ENCODE results near the gene HAPLN2. TPM values are rescaled to one million over a fixed set of nuclear protein-coding genes. Genes with fewer than 3 reads are reported as not detected.
A peak's percentile ranks its signal among the peaks of the same experiment; 100 is the strongest.

Gene HAPLN2
- total RNA-seq, 1 donor from 2014 or later, result not detected

DNA sequence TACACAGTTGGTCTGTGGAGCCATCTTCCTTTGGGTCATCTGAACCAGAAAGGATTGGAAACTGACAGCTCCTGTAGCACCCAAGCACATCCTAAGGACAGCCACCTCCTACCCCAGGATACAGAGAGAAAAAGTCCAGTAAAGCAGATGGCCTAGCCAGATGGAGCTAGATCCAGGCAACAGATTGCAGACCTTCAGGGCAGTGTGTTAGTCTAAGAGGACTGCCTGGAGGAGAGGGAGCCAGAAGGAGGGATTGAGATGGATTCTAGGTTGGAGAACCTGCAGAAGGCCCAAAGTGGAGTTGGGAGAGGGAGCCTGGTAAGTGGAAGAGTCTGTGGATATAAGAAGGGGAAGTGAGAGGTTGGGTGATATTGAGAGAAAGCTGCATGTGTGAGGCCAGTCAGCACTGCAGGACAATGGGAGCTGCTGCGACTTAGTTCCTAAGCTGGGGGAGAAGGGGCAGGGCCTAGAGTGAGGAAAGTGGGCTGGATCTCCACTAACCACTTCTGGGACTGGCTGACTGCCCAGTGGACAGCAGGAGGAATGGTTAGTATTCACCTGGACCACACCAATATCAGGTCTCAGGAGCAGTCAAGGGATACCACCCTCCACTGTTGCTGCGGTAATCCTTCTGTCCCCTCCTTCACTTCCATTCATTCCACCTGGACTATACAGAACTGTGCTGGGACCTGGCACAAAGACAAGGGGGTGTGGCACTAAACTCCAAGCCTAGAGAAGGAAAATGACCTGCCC lies 36.1 kb downstream of the HAPLN2 start:
- peaks cover 43% of the 10 kb centered on the region for H3K27me3 Mint-ChIP-seq (ENCODE audit: insufficient read depth, low read depth)
- Histone ChIP-seq H4K20me1 (ENCODE audit: low read depth) (peaks cover 43% of the 10 kb centered on the region), H3K27me3 (peaks cover 95% of the 10 kb centered on the region), H3K36me3 (no peaks in the 10 kb centered on the region), H3K79me2 (ENCODE audit: low read depth) (no peaks in the 10 kb centered on the region), H3K4me1 (peaks cover 10% of the 10 kb centered on the region), H2AFZ (replicated peaks) (no peak overlapping the region), H3K27ac (no peak overlapping the region), H3F3A (ENCODE audit: low read depth) (peaks cover 1% of the 10 kb centered on the region), H3K9me3 (ENCODE audit: low read depth) (no peaks in the 10 kb centered on the region), H3K4me2 (no peak overlapping the region), H3K9ac (no peak overlapping the region), H3K4me3 (no peak overlapping the region)
- H3K9me3 Mint-ChIP-seq, result no peaks in the 10 kb centered on the region
- no peak overlapping the region for H3K27ac Mint-ChIP-seq
- no peak overlapping the region for H3K4me3 Mint-ChIP-seq
- peaks cover 20% of the 10 kb centered on the region for H3K4me1 Mint-ChIP-seq
- H3K36me3 Mint-ChIP-seq, result no peaks in the 10 kb centered on the region
- no peak for DNase-seq (ENCODE audit: low spot score)
- TF ChIP-seq, protein P1, sequence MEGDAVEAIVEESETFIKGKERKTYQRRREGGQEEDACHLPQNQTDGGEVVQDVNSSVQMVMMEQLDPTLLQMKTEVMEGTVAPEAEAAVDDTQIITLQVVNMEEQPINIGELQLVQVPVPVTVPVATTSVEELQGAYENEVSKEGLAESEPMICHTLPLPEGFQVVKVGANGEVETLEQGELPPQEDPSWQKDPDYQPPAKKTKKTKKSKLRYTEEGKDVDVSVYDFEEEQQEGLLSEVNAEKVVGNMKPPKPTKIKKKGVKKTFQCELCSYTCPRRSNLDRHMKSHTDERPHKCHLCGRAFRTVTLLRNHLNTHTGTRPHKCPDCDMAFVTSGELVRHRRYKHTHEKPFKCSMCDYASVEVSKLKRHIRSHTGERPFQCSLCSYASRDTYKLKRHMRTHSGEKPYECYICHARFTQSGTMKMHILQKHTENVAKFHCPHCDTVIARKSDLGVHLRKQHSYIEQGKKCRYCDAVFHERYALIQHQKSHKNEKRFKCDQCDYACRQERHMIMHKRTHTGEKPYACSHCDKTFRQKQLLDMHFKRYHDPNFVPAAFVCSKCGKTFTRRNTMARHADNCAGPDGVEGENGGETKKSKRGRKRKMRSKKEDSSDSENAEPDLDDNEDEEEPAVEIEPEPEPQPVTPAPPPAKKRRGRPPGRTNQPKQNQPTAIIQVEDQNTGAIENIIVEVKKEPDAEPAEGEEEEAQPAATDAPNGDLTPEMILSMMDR (IDR thresholded peaks at IDR 0.05), result no peak
- no peak for TF ChIP-seq EZH2 (IDR thresholded peaks at IDR 0.05)
- TF ChIP-seq EZH2phosphoT487 (IDR thresholded peaks at IDR 0.05), result no peak

DNA sequence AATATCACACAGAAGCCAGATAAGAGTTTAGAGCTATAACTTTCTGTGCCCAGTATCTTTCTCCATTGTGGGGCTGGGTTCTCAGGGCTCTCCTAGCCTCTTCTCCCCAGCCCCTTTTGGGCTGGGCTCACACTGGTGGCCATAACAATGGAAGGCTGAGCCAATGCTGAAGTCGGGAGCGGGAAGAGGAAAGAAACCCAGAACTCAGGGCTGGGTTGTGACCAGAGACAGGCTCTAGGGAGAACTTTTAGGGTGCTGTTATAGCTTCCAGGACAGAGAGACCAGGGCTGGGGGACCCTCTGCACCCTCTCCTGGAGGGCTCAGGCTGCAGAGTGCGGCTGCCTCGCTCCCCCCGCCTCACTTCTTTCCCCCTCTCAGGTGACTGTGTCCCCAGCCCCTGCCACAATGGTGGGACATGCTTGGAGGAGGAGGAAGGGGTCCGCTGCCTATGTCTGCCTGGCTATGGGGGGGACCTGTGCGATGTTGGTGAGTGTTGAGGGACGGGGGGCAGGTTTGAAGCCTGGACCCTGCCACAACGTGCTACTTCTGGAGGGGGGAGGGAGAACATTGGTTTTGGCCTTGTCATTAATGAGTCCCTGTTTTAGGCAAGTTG lies 36.8 kb downstream of the HAPLN2 start:
- no peaks in the 10 kb centered on the region for H3K9me3 Mint-ChIP-seq
- H3K4me1 Mint-ChIP-seq, result peaks cover 27% of the 10 kb centered on the region
- Histone ChIP-seq H3K9ac (no peak overlapping the region), H3K4me1 (peaks cover 16% of the 10 kb centered on the region), H3K36me3 (no peaks in the 10 kb centered on the region), H3F3A (ENCODE audit: low read depth) (peaks cover 8% of the 10 kb centered on the region), H3K9me3 (ENCODE audit: low read depth) (no peaks in the 10 kb centered on the region), H3K4me2 (no peak overlapping the region), H3K27ac (no peak overlapping the region), H3K27me3 (peaks cover 88% of the 10 kb centered on the region), H4K20me1 (ENCODE audit: low read depth) (peaks cover 38% of the 10 kb centered on the region), H3K4me3 (no peak overlapping the region), H3K79me2 (ENCODE audit: low read depth) (no peaks in the 10 kb centered on the region), H2AFZ (replicated peaks) (no peak overlapping the region)
- TF ChIP-seq EZH2phosphoT487 (IDR thresholded peaks at IDR 0.05) (no peak), EZH2 (IDR thresholded peaks at IDR 0.05) (no peak)
- TF ChIP-seq, protein P1 (IDR thresholded peaks at IDR 0.05), result no peak
- no peak overlapping the region for H3K4me3 Mint-ChIP-seq
- no peaks in the 10 kb centered on the region for H3K36me3 Mint-ChIP-seq
- no peak overlapping the region for H3K27ac Mint-ChIP-seq
- no peak for DNase-seq (ENCODE audit: low spot score)
- H3K27me3 Mint-ChIP-seq (ENCODE audit: insufficient read depth, low read depth), result peaks cover 41% of the 10 kb centered on the region

DNA sequence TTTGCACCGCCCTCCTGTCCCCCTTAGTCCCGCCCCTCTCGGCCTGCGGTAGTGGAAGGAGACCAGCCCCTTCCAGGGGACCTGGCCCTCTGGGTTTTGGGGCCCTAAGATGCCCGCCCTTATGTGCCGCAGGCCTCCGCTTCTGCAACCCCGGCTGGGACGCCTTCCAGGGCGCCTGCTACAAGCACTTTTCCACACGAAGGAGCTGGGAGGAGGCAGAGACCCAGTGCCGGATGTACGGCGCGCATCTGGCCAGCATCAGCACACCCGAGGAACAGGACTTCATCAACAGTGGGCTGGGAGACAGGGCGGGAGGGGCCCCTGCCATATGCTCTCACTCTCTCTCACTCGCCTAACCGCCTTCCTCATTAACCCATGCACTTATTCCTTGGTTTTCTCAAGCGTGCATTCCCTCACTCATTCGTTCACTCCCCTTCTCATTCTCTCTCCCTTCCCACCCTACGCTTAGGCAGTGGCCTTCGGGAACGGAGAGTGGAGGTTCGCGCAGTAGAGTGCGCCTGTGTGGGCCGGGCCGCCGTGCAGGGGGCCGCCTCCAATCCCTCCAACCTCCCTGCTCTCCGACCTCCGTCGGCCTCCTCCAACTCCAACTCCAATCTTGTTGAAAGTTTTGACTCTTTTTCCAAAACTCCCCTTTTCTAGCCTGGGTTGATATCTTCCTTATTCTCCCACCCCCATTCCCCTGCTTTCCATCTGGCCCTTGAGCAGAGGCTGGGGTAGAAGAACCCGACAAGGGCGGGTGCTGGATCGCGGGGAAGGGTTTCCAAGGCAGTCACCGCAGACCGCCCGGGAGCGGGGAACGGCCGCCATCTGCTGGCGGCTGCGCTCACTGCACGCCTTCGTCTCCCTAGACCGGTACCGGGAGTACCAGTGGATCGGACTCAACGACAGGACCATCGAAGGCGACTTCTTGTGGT lies 37.9 kb downstream of the HAPLN2 start:
- peaks cover 27% of the 10 kb centered on the region for H3K4me1 ChIP-seq
- peak; percentile 78 for DNase-seq (ENCODE audit: low spot score)
- H3K27me3 Mint-ChIP-seq (ENCODE audit: insufficient read depth, low read depth), result peaks cover 39% of the 10 kb centered on the region
- H3K4me2 ChIP-seq, result peak overlapping the region; percentile 67
- TF ChIP-seq, protein P1 (IDR thresholded peaks at IDR 0.05), result peak; percentile 97
- TF ChIP-seq EZH2 (IDR thresholded peaks at IDR 0.05) (peak; percentile 95), EZH2phosphoT487 (IDR thresholded peaks at IDR 0.05) (peak; percentile 87)
- H3K36me3 Mint-ChIP-seq, result no peaks in the 10 kb centered on the region
- peaks cover 37% of the 10 kb centered on the region for H3K4me1 Mint-ChIP-seq
- H3K79me2 ChIP-seq (ENCODE audit: low read depth), result no peaks in the 10 kb centered on the region
- H3K36me3 ChIP-seq, result no peaks in the 10 kb centered on the region
- H4K20me1 ChIP-seq (ENCODE audit: low read depth), result peaks cover 31% of the 10 kb centered on the region
- H3F3A ChIP-seq (ENCODE audit: low read depth), result peaks cover 19% of the 10 kb centered on the region
- no peaks in the 10 kb centered on the region for H3K9me3 Mint-ChIP-seq
- no peak overlapping the region for H2AFZ ChIP-seq (replicated peaks)
- peak overlapping the region; percentile 59 for H3K4me3 Mint-ChIP-seq
- H3K27ac ChIP-seq, result no peak overlapping the region
- H3K9me3 ChIP-seq (ENCODE audit: low read depth), result no peaks in the 10 kb centered on the region
- H3K4me3 ChIP-seq, result peak overlapping the region; percentile 33
- no peak overlapping the region for H3K27ac Mint-ChIP-seq
- peaks cover 77% of the 10 kb centered on the region for H3K27me3 ChIP-seq
- H3K9ac ChIP-seq, result no peak overlapping the region

Data from neural progenitor cell (in vitro differentiated cells).